ENCODE data around the gene RABL2A. TPM values are rescaled to one million over a fixed set of nuclear protein-coding genes. Genes with fewer than 3 reads are reported as not detected.
"Not testable (repeated sequence)": the region's sequence is repeated elsewhere in the genome, so short reads cannot be mapped to it uniquely, and the experiment has no call there.

Gene RABL2A
- total RNA-seq = 10 to 100 TPM; 15.7 to 20.0 TPM
- 10 to 100 TPM; 46.2 to 68.0 (median 59.1) TPM for polyA plus RNA-seq (ENCODE audit: insufficient read length in 6 of 6)
- long read RNA-seq, donor 1, partial matches to known transcripts = 0 of 6 reads
- long read RNA-seq, donor 1, other reads (novel, unspliced or antisense) = 0 of 6 reads
- long read RNA-seq, donor 2, transcript RABL2A-216 (3 exons, 2,486 nt) = major isoform, 6 of 12 reads
- long read RNA-seq, donor 2, partial matches to known transcripts = 0 of 12 reads
- long read RNA-seq, donor 2, other reads (novel, unspliced or antisense) = 0 of 12 reads
- long read RNA-seq, donor 3, partial matches to known transcripts = 0 of 1 reads
- long read RNA-seq, donor 3, other reads (novel, unspliced or antisense) = 0 of 1 reads
- long read RNA-seq, donor 4, partial matches to known transcripts = 3 of 7 reads
- long read RNA-seq, donor 4, other reads (novel, unspliced or antisense) = 3 of 7 reads
- long read RNA-seq, donor 5, partial matches to known transcripts = 0 of 6 reads
- long read RNA-seq, donor 5, other reads (novel, unspliced or antisense) = 0 of 6 reads
- long read RNA-seq, donor 6, partial matches to known transcripts = 0 of 3 reads
- long read RNA-seq, donor 6, other reads (novel, unspliced or antisense) = 0 of 3 reads
- long read RNA-seq, donor 7, partial matches to known transcripts = 0 of 3 reads
- long read RNA-seq, donor 7, other reads (novel, unspliced or antisense) = 0 of 3 reads
- long read RNA-seq, donor 8, partial matches to known transcripts = 0 of 4 reads
- long read RNA-seq, donor 8, other reads (novel, unspliced or antisense) = 0 of 4 reads
- long read RNA-seq, donor 9 = 0 reads
- long read RNA-seq, donor 10, partial matches to known transcripts = 2 of 10 reads
- long read RNA-seq, donor 10, other reads (novel, unspliced or antisense) = 7 of 10 reads
- long read RNA-seq, donor 11, partial matches to known transcripts = 0 of 3 reads
- long read RNA-seq, donor 11, other reads (novel, unspliced or antisense) = 0 of 3 reads
- long read RNA-seq, donor 12, partial matches to known transcripts = 0 of 1 reads
- long read RNA-seq, donor 12, other reads (novel, unspliced or antisense) = 0 of 1 reads

DNA sequence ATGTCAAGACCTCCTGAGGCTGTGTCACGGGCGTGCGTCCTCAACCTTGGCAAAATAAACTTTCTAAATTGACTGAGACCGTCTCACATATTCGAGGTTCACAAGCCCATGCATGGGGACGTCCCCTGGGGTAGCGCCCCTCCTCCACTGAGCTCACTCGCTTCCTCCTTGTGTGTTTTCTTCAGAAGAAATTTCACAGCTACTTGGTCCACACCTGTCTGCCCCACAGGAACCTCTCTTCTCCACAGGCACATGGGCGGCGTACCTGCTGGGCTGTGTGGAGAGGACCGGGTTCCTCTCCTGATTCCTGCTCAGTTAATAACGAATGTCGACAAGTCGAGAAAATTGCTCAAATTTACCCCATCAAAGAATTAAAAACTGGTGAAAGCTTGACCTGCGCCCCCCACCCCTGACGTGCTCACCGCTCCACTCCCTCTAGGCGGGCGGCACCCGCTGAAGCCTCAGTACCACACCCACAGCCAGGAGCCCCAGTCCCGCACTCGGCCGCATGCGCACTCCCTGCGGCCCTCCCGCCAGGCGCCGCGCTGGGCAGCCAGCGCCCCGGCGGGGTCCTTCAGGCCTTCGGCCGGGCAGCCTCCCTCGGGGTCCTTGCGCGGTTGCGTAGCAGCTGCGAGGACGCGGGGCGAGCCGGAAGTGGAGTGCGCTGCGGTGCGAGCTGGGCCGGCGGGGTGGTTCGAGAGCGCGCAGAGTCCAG is at the start of gene RABL2A:
Gene RABL2A, plus strand, starts transcription at position 651 of the 715 bp plus-strand sequence. CDS start 1,341 bp downstream, outside the sequence.
- H3K4me1 ChIP-seq; H3K9me3 ChIP-seq; H3K27me3 ChIP-seq; intact Hi-C loops (cut with DNase I): not testable (repeated sequence)
- ATAC-seq = peak; percentile 100
- peak within 1 kb of the TSS in 1 of 2 donors; percentile 18 for H3K27ac ChIP-seq
- peak; percentile 74 to 97 (median 88) for DNase-seq
- H3K4me3 ChIP-seq = peak within 1 kb of the TSS; percentile 36 to 51
- peaks cover 0 to 12% of the 10 kb centered on the region in 2 donors for H3K36me3 ChIP-seq
- TF ChIP-seq, protein P1, sequence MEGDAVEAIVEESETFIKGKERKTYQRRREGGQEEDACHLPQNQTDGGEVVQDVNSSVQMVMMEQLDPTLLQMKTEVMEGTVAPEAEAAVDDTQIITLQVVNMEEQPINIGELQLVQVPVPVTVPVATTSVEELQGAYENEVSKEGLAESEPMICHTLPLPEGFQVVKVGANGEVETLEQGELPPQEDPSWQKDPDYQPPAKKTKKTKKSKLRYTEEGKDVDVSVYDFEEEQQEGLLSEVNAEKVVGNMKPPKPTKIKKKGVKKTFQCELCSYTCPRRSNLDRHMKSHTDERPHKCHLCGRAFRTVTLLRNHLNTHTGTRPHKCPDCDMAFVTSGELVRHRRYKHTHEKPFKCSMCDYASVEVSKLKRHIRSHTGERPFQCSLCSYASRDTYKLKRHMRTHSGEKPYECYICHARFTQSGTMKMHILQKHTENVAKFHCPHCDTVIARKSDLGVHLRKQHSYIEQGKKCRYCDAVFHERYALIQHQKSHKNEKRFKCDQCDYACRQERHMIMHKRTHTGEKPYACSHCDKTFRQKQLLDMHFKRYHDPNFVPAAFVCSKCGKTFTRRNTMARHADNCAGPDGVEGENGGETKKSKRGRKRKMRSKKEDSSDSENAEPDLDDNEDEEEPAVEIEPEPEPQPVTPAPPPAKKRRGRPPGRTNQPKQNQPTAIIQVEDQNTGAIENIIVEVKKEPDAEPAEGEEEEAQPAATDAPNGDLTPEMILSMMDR (IDR thresholded peaks at IDR 0.05) = peak in 1 of 2 donors; percentile 12

DNA sequence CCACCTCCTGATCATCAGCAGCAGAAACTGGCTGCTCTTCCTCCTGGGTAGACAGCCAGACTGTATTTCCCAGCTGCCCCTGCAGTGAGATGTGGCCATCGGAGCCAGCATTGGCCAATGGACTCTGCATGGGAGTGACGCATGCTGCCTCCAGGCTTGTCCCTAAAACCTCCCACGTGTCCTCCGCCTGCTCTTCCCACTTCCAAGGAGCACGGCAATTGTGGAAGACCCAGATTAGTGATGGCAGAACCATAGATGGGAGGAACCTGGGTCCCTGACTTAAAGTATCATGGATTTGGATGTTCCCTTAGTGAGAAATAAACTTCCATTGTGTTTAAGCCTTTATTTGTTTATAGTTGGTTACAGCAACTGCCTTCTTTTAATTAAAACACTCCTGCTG is 48.6 kb upstream of the RABL2A start:
- intact Hi-C loops (cut with DNase I) = not testable (repeated sequence)

DNA sequence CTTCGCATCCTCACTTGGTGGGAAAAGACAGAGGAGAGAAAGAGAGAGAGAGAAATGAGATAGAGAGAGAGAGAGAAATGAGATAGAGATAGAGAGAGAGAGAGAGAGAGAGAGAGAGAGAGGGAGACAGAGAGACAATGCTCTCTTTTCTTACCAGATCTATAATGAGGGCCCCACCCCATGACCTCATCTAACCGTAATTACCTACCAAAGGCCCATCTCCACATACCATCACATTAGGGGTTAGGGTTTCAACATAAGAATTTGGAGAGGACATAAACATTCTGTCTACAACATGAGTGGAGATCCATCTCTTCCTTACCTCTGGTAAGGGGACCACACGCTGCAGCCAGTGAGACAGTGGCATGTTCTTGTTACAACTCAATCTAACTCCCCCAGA is 44.6 kb upstream of the RABL2A start:
- ATAC-seq; DNase-seq; H3K27me3 ChIP-seq; H3K36me3 ChIP-seq; H3K4me3 ChIP-seq; H3K9me3 ChIP-seq; H3K27ac ChIP-seq; intact Hi-C loops (cut with DNase I): not testable (repeated sequence)
- peaks cover 0 to 20% of the 10 kb centered on the region in 2 donors for H3K4me1 ChIP-seq

More for the DNA sequence above, 48.6 kb upstream of the RABL2A start:
- not testable (repeated sequence) for ATAC-seq, H3K4me1 ChIP-seq, H3K27me3 ChIP-seq, H3K27ac ChIP-seq, H3K9me3 ChIP-seq, H3K4me3 ChIP-seq, H3K36me3 ChIP-seq
- DNase-seq = peak in 1 of 4 donors; percentile 57

- peak overlapping the region; percentile 57 to 69 for H3K4me3 ChIP-seq
- H3K27me3 ChIP-seq; ATAC-seq; H3K36me3 ChIP-seq; H3K9me3 ChIP-seq; intact Hi-C loops (cut with DNase I): not testable (repeated sequence)
- H3K27ac ChIP-seq = peak overlapping the region; percentile 84 to 87
- DNase-seq = peak; percentile 74 to 98 (median 84)
- peaks cover 0 to 20% of the 10 kb centered on the region in 2 donors for H3K4me1 ChIP-seq
Measured at GRCh38 chr2:113583521-113584225, 43.4 kb upstream of the RABL2A start.

DNA sequence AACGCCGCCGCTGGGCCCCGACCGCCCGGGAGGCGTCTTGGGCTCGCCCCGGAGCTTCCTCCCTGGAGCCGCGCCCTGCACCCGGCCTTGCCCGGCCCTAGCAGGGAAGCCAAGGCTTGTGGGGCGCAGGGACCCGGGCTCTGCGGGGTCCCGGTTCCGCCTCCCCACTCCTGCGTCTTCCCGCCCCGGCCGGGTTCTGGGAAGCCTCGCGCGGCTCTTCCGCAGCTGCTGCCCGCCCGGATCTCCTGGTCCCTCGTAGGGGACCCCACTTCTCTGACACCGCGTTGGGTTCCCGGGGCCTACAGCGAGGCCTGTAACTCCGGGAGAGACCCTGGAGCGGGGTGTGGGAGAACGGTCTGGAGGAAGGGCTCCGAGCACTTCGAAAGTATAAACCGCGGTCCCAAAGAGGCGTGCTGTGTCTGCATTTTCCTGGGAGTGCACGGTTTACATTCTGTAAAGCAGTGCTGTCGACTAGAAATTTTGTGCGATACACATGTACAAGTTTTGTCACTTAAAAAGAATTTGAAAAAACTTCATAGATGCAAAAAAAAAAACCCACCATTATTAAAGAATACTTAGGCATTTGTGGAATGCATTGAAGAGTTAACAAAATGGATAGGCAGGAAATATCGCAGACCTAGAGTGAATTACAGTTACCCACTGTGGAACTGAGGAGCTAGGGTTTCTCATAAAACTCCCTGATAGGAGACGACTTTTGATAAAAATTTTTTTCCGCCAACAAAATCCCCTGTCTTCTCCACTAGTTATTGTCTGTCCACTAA is 42.6 kb upstream of the RABL2A start:
- peak overlapping the region; percentile 84 to 87 for H3K27ac ChIP-seq
- H3K27me3 ChIP-seq; H3K9me3 ChIP-seq; H3K36me3 ChIP-seq; ATAC-seq; intact Hi-C loops (cut with DNase I): not testable (repeated sequence)
- peak overlapping the region; percentile 57 to 69 for H3K4me3 ChIP-seq
- DNase-seq = peak in 1 of 4 donors; percentile 82
- peaks cover 0 to 20% of the 10 kb centered on the region in 2 donors for H3K4me1 ChIP-seq

- TF ChIP-seq, protein P1 (IDR thresholded peaks at IDR 0.05) = peak in 1 of 2 donors; percentile 52
- H3K9me3 ChIP-seq; H3K4me3 ChIP-seq; H3K27me3 ChIP-seq; H3K27ac ChIP-seq; intact Hi-C loops (cut with DNase I); H3K36me3 ChIP-seq: not testable (repeated sequence)
- H3K4me1 ChIP-seq = peaks cover 0 to 31% of the 10 kb centered on the region in 2 donors
- DNase-seq (peak in 3 of 4 donors; percentile 48 to 68 (median 58)), ATAC-seq (peak; percentile 35)
Measured at GRCh38 chr2:113587201-113587600, 39.9 kb upstream of the RABL2A start.

- DNase-seq; H3K27ac ChIP-seq; ATAC-seq; H3K27me3 ChIP-seq; intact Hi-C loops (cut with DNase I); H3K9me3 ChIP-seq; H3K36me3 ChIP-seq; H3K4me3 ChIP-seq: not testable (repeated sequence)
- peaks cover 0 to 24% of the 10 kb centered on the region in 2 donors for H3K4me1 ChIP-seq
Measured at GRCh38 chr2:113589591-113589990, 37.5 kb upstream of the RABL2A start.

DNA sequence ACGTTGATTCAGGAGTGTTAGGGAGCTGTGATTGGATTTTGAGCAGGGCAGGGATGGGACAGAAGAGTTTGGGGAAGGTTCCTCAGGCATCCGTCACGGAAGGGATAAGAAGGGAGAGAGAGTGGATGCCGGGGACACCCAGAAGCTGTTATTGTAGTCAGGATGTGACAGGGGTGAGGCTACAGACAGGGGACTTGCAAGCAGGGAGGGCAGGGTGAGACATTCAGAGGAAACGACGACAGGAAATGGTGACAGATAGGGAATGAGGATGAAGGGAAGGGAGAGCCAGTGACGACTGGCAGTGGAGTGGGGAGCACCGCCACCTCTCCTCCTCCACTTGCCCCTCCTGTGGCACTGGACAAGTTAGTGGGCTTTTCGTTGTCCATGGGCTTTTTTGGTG is 35.1 kb upstream of the RABL2A start:
- H3K27me3 ChIP-seq; H3K4me3 ChIP-seq; DNase-seq; H3K9me3 ChIP-seq; H3K36me3 ChIP-seq; intact Hi-C loops (cut with DNase I); ATAC-seq: not testable (repeated sequence)
- peak overlapping the region in 1 of 2 donors; percentile 33 for H3K27ac ChIP-seq
- H3K4me1 ChIP-seq = peaks cover 0 to 16% of the 10 kb centered on the region in 2 donors

- H3K9me3 ChIP-seq; H3K27ac ChIP-seq; H3K36me3 ChIP-seq; ATAC-seq; intact Hi-C loops (cut with DNase I); H3K27me3 ChIP-seq; H3K4me3 ChIP-seq; DNase-seq: not testable (repeated sequence)
- H3K4me1 ChIP-seq = peaks cover 0 to 11% of the 10 kb centered on the region in 2 donors
Measured at GRCh38 chr2:113593280-113593679, 33.8 kb upstream of the RABL2A start.

All from left lung (tissue), 14 donors.